HEK293 (cell line): ENCODE results near the gene PLPPR1.

Experiments used
- CTCF ChIA-PET: fragments of 350-600 bp; formaldehyde crosslinking; extraction: SDS; loops from one replicate; lab custom pipeline; 2021; ENCODE audit warnings: antibody characterized with exemption; lab: Yijun Ruan, JAX
- POLR2A ChIA-PET: fragments of 300-600 bp; formaldehyde crosslinking; extraction: SDS; loops from one replicate; lab custom pipeline; 2020; ENCODE audit warnings: antibody characterized with exemption, inconsistent platforms; lab: Yijun Ruan, JAX
- H3K27ac ChIP-seq: fragments of 200-500 bp; sonication (Bioruptor generic); 2 replicates; pipeline ENCODE4 v1.5.1; 2014; ENCODE audit warnings: low read depth, low read length, control low read depth, inconsistent platforms; ENCODE audit errors: extremely low read depth
- H3K36me3 ChIP-seq, 2 experiments: fragments of 200-500 bp in 1 of 2; sonication (Bioruptor generic) in 1 of 2; 1 replicate in 1 of 2; 2 replicates in 1 of 2; pipeline ENCODE4 v1.5.1; 2014 to 2017; ENCODE audit warnings: inconsistent platforms in 2 of 2, low read length in 2 of 2; ENCODE audit not compliant: control insufficient read depth in 2 of 2, insufficient read depth in 1 of 2
- H3K4me1 ChIP-seq: fragments of 200-500 bp; sonication (Bioruptor generic); 2 replicates; pipeline ENCODE4 v1.5.1; 2014; ENCODE audit warnings: mild to moderate bottlenecking, low read length, inconsistent platforms; ENCODE audit not compliant: control insufficient read depth, insufficient read depth
- H3K4me3 ChIP-seq: 2 replicates; pipeline ENCODE4 v1.5.1; 2011; ENCODE audit warnings: low read depth, mild to moderate bottlenecking, control low read depth, low read length, moderate library complexity
- H3K9me3 ChIP-seq: fragments of 200-500 bp; sonication (Bioruptor generic); 2 replicates; pipeline ENCODE4 v1.5.1; 2014; ENCODE audit warnings: low read depth, low read length, inconsistent platforms; ENCODE audit not compliant: control insufficient read depth, insufficient read depth
- GLI4 ChIP-seq: fragments of 450-650 bp; formaldehyde crosslinking; IDR thresholded peaks from 2 replicates; pipeline ENCODE4 v1.5.1; 2016; ENCODE audit warnings: missing biosample characterization, missing genetic modification characterization
- GLIS1 ChIP-seq: fragments of 450-650 bp; formaldehyde crosslinking; IDR thresholded peaks from 2 replicates; pipeline ENCODE4 v1.5.1; 2016; ENCODE audit warnings: missing biosample characterization, missing genetic modification characterization
- SALL2 ChIP-seq: fragments of 450-650 bp; formaldehyde crosslinking; IDR thresholded peaks from 2 replicates; pipeline ENCODE4 v1.5.0; 2017; ENCODE audit warnings: missing biosample characterization, mild to moderate bottlenecking, missing genetic modification characterization, borderline replicate concordance
- ZNF132 ChIP-seq: fragments of 450-650 bp; formaldehyde crosslinking; IDR thresholded peaks from 2 replicates; pipeline ENCODE4 v1.5.1; 2017; ENCODE audit warnings: missing biosample characterization, missing genetic modification characterization, borderline replicate concordance
- ZNF175 ChIP-seq: fragments of 450-650 bp; formaldehyde crosslinking; IDR thresholded peaks from 2 replicates; pipeline ENCODE4 v1.5.1; 2016; ENCODE audit warnings: missing biosample characterization, missing genetic modification characterization
- ZNF19 ChIP-seq: fragments of 450-650 bp; formaldehyde crosslinking; IDR thresholded peaks from 2 replicates; pipeline ENCODE4; 2016; ENCODE audit warnings: missing biosample characterization, missing genetic modification characterization, low read depth
- ZNF214 ChIP-seq: fragments of 450-650 bp; formaldehyde crosslinking; IDR thresholded peaks from 2 replicates; pipeline ENCODE4 v1.5.1; 2017; ENCODE audit warnings: missing biosample characterization, mild to moderate bottlenecking, missing genetic modification characterization, borderline replicate concordance
- ZNF221 ChIP-seq: fragments of 450-650 bp; formaldehyde crosslinking; IDR thresholded peaks from 2 replicates; pipeline ENCODE4 v1.5.1; 2017; ENCODE audit warnings: missing biosample characterization, missing genetic modification characterization, borderline replicate concordance
- ZNF23 ChIP-seq: fragments of 450-650 bp; formaldehyde crosslinking; IDR thresholded peaks from 2 replicates; pipeline ENCODE4 v1.5.1; 2016; ENCODE audit warnings: missing biosample characterization, missing genetic modification characterization, borderline replicate concordance
- ZNF292 ChIP-seq: fragments of 450-650 bp; formaldehyde crosslinking; IDR thresholded peaks from 2 replicates; pipeline ENCODE4 v1.5.1; 2016; ENCODE audit warnings: low read depth, missing biosample characterization, missing genetic modification characterization, borderline replicate concordance
- ZNF302 ChIP-seq: fragments of 450-650 bp; formaldehyde crosslinking; IDR thresholded peaks from 2 replicates; pipeline ENCODE4 v1.5.1; 2016; ENCODE audit warnings: missing biosample characterization, missing genetic modification characterization, low read depth
- ZNF37A ChIP-seq: fragments of 450-650 bp; IDR thresholded peaks from 2 replicates; pipeline ENCODE4 v1.5.1; 2018; ENCODE audit warnings: missing biosample characterization, missing genetic modification characterization
- ZNF391 ChIP-seq: fragments of 450-650 bp; formaldehyde crosslinking; IDR thresholded peaks from 2 replicates; pipeline ENCODE4 v1.5.1; 2016; ENCODE audit warnings: low read depth, missing biosample characterization, missing genetic modification characterization, borderline replicate concordance
- ZNF555 ChIP-seq: fragments of 450-650 bp; formaldehyde crosslinking; conservative IDR thresholded peaks from 2 replicates; pipeline ENCODE4 v1.5.1; 2017; ENCODE audit warnings: missing biosample characterization, mild to moderate bottlenecking, missing genetic modification characterization, inconsistent platforms
- ZNF645 ChIP-seq: fragments of 450-650 bp; formaldehyde crosslinking; IDR thresholded peaks from 2 replicates; pipeline ENCODE4; 2016; ENCODE audit warnings: missing biosample characterization, missing genetic modification characterization
- ZNF768 ChIP-seq: fragments of 450-650 bp; formaldehyde crosslinking; IDR thresholded peaks from 2 replicates; pipeline ENCODE4 v1.5.1; 2018; ENCODE audit warnings: missing biosample characterization, mild to moderate bottlenecking, missing genetic modification characterization
- ZNF791 ChIP-seq: fragments of 450-650 bp; formaldehyde crosslinking; IDR thresholded peaks from 2 replicates; pipeline ENCODE4 v1.5.1; 2016; ENCODE audit warnings: missing biosample characterization, missing genetic modification characterization
- ZXDB ChIP-seq: fragments of 450-650 bp; formaldehyde crosslinking; IDR thresholded peaks from 2 replicates; pipeline ENCODE4 v1.5.1; 2016; ENCODE audit warnings: missing biosample characterization, missing genetic modification characterization
- TF ChIP-seq, protein P1 (sequence below): fragments of 450-650 bp; formaldehyde crosslinking; IDR thresholded peaks from 2 replicates; pipeline ENCODE4 v1.5.0; 2017; ENCODE audit warnings: missing biosample characterization, missing genetic modification characterization, borderline replicate concordance

Gene PLPPR1

GRCh38 chr9:101050650-101051049 is 22.1 kb downstream of the PLPPR1 start (continued):
- TF ChIP-seq ZNF768 = no peak
- TF ChIP-seq ZNF132 (tag by site-specific recombination) = no peak
- TF ChIP-seq, all 188 proteins: peak for 0

- Histone ChIP-seq H3K27ac (no peak overlapping the region), H3K9me3 (no peaks in the 10 kb centered on the region), H3K4me1 (no peaks in the 10 kb centered on the region), H3K4me3 (no peak overlapping the region), H3K36me3 (no peaks in the 10 kb centered on the region)
- ChIA-PET CTCF (interaction anchor here (0.7 kb wide), 1 partner anchor 46 kb away, joined by 3 read pairs; no protein-coding TSS in a partner anchor), POLR2A (no interaction called here)
- TF ChIP-seq ZNF23 (tag by site-specific recombination) (no peak), ZNF175 (no peak), SALL2 (tag by site-specific recombination) (no peak)
These were observed 26.1 kb downstream of the PLPPR1 start for GRCh38 chr9:101054657-101055056.

DNA sequence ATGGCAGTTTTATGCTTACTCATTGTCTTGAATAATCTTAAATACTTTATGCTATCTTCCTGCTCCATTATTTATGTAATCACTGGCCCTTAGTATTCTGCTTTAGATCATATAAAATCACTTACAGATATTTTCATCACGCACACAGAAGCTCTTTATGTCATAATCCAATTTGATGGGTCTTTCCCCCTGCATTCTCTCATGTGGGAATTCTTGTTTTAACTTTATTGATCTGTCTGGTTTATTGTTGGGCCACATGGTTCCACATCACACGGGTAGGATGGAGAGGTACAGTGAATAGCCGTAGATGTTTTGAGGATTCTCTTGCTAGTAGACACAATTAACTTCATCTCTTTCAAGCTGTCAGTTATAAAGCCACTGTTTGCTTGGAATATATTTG is 27.0 kb downstream of the PLPPR1 start:
- no peak overlapping the region for H3K4me3 ChIP-seq
- H3K27ac ChIP-seq = no peak overlapping the region
- H3K36me3 ChIP-seq = no peaks in the 10 kb centered on the region
- H3K4me1 ChIP-seq = no peaks in the 10 kb centered on the region
- ChIA-PET POLR2A (no interaction called here), CTCF (no interaction called here)
- no peaks in the 10 kb centered on the region for H3K9me3 ChIP-seq
- no peak for TF ChIP-seq GLIS1 (tag by site-specific recombination)
- no peak for TF ChIP-seq ZNF302 (tag by site-specific recombination)
- no peak for TF ChIP-seq ZNF555 (tag by site-specific recombination)
- no peak for TF ChIP-seq ZNF19 (tag by site-specific recombination)
- no peak for TF ChIP-seq ZNF37A (tag by site-specific recombination)
- no peak for TF ChIP-seq ZNF391 (tag by site-specific recombination)
- no peak for TF ChIP-seq ZXDB (tag by site-specific recombination)
- no peak for TF ChIP-seq ZNF292
- TF ChIP-seq SALL2 (tag by site-specific recombination) = no peak
- no peak for TF ChIP-seq ZNF645 (tag by site-specific recombination)
- TF ChIP-seq, protein P1, sequence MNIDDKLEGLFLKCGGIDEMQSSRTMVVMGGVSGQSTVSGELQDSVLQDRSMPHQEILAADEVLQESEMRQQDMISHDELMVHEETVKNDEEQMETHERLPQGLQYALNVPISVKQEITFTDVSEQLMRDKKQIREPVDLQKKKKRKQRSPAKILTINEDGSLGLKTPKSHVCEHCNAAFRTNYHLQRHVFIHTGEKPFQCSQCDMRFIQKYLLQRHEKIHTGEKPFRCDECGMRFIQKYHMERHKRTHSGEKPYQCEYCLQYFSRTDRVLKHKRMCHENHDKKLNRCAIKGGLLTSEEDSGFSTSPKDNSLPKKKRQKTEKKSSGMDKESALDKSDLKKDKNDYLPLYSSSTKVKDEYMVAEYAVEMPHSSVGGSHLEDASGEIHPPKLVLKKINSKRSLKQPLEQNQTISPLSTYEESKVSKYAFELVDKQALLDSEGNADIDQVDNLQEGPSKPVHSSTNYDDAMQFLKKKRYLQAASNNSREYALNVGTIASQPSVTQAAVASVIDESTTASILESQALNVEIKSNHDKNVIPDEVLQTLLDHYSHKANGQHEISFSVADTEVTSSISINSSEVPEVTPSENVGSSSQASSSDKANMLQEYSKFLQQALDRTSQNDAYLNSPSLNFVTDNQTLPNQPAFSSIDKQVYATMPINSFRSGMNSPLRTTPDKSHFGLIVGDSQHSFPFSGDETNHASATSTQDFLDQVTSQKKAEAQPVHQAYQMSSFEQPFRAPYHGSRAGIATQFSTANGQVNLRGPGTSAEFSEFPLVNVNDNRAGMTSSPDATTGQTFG (tag by site-specific recombination) = no peak
- TF ChIP-seq GLI4 = no peak
- no peak for TF ChIP-seq ZNF791 (tag by site-specific recombination)
- no peak for TF ChIP-seq ZNF221 (tag by site-specific recombination)
- no peak for TF ChIP-seq ZNF214
- TF ChIP-seq, all 188 proteins: peak for 0
